Rectal smooth muscle tissue (tissue), 1 donor: ENCODE data around the gene MCU.
"Not testable (repeated sequence)": the region's sequence is repeated elsewhere in the genome, so short reads cannot be mapped to it uniquely, and the experiment has no call there.

Experiments
- H3K27ac ChIP-seq: one replicate; pipeline ENCODE4 v1.7.0; 2013; ENCODE audit warnings: low read depth, low read length, inconsistent platforms
- H3K27me3 ChIP-seq: one replicate; pipeline ENCODE4 v1.7.0; 2013; ENCODE audit warnings: low read length; ENCODE audit not compliant: control insufficient read depth, insufficient read depth
- H3K36me3 ChIP-seq: one replicate; pipeline ENCODE4 v1.7.0; 2013; ENCODE audit warnings: low read length; ENCODE audit not compliant: control insufficient read depth, insufficient read depth
- H3K4me1 ChIP-seq: one replicate; pipeline ENCODE4 v1.7.0; 2013; ENCODE audit warnings: low read length; ENCODE audit not compliant: control insufficient read depth, insufficient read depth
- H3K4me3 ChIP-seq: one replicate; pipeline ENCODE4 v1.7.0; 2013; ENCODE audit warnings: low read length
- H3K9ac ChIP-seq: one replicate; pipeline ENCODE4 v1.7.0; 2013; ENCODE audit warnings: low read length

Gene MCU

GRCh38 chr10:72691863-72692743, at the start of gene MCU:
TSS of gene MCU (plus strand) at chr10:72692143. CDS start at chr10:72692152, 9 bp downstream.
- H3K4me1 ChIP-seq = peaks cover 25% of the 10 kb centered on the region

GRCh38 chr10:72642318-72642717, 49.6 kb upstream of the MCU start:
- Histone ChIP-seq H3K4me3 (no peak overlapping the region), H3K4me1 (peaks cover 2% of the 10 kb centered on the region), H3K27ac (no peak overlapping the region), H3K36me3 (no peaks in the 10 kb centered on the region), H3K9ac (no peak overlapping the region), H3K27me3 (no peaks in the 10 kb centered on the region)

More at GRCh38 chr10:72691863-72692743, at the start of gene MCU:
- Histone ChIP-seq H3K36me3 (no peaks in the 10 kb centered on the region), H3K9ac (peak within 1 kb of the TSS; percentile 59), H3K4me3 (peak within 1 kb of the TSS; percentile 93), H3K27me3 (no peaks in the 10 kb centered on the region), H3K27ac (peak within 1 kb of the TSS; percentile 85)

GRCh38 chr10:72645263-72645858, 46.6 kb upstream of the MCU start:
- Histone ChIP-seq H3K9ac (no peak overlapping the region), H3K27ac (no peak overlapping the region), H3K36me3 (no peaks in the 10 kb centered on the region), H3K27me3 (no peaks in the 10 kb centered on the region), H3K4me3 (no peak overlapping the region), H3K4me1 (no peaks in the 10 kb centered on the region)

GRCh38 chr10:72646971-72647370, 45.0 kb upstream of the MCU start:
- not testable (repeated sequence) for H3K4me3 ChIP-seq, H3K4me1 ChIP-seq, H3K36me3 ChIP-seq, H3K27me3 ChIP-seq, H3K9ac ChIP-seq, H3K27ac ChIP-seq

- Histone ChIP-seq H3K9ac (no peak overlapping the region), H3K36me3 (no peaks in the 10 kb centered on the region), H3K4me1 (no peaks in the 10 kb centered on the region), H3K27ac (no peak overlapping the region), H3K27me3 (no peaks in the 10 kb centered on the region), H3K4me3 (no peak overlapping the region)
Observed at GRCh38 chr10:72648301-72648700, 43.6 kb upstream of the MCU start.

GRCh38 chr10:72649291-72649690, 42.7 kb upstream of the MCU start:
- H3K36me3 ChIP-seq = no peaks in the 10 kb centered on the region
- no peak overlapping the region for H3K9ac ChIP-seq
- no peaks in the 10 kb centered on the region for H3K27me3 ChIP-seq
- H3K27ac ChIP-seq = no peak overlapping the region
- H3K4me3 ChIP-seq = no peak overlapping the region
- H3K4me1 ChIP-seq = no peaks in the 10 kb centered on the region

- H3K36me3 ChIP-seq = no peaks in the 10 kb centered on the region
- no peak overlapping the region for H3K27ac ChIP-seq
- H3K4me3 ChIP-seq = no peak overlapping the region
- H3K27me3 ChIP-seq = no peaks in the 10 kb centered on the region
- H3K4me1 ChIP-seq = no peaks in the 10 kb centered on the region
- H3K9ac ChIP-seq = no peak overlapping the region
Observed at GRCh38 chr10:72653383-72654096, 38.4 kb upstream of the MCU start.

- Histone ChIP-seq H3K27me3 (no peaks in the 10 kb centered on the region), H3K36me3 (no peaks in the 10 kb centered on the region)
Observed at GRCh38 chr10:72654720-72655119, 37.2 kb upstream of the MCU start.

GRCh38 chr10:72658696-72659400, 33.1 kb upstream of the MCU start:
- H3K9ac ChIP-seq = no peak overlapping the region
- H3K4me1 ChIP-seq = no peaks in the 10 kb centered on the region
- no peaks in the 10 kb centered on the region for H3K27me3 ChIP-seq
- no peaks in the 10 kb centered on the region for H3K36me3 ChIP-seq
- H3K4me3 ChIP-seq = no peak overlapping the region
- H3K27ac ChIP-seq = no peak overlapping the region

More at GRCh38 chr10:72654720-72655119, 37.2 kb upstream of the MCU start:
- no peaks in the 10 kb centered on the region for H3K4me1 ChIP-seq
- H3K9ac ChIP-seq = no peak overlapping the region
- H3K4me3 ChIP-seq = no peak overlapping the region
- H3K27ac ChIP-seq = no peak overlapping the region

GRCh38 chr10:72659694-72660093, 32.2 kb upstream of the MCU start:
- H3K27me3 ChIP-seq = no peaks in the 10 kb centered on the region
- no peak overlapping the region for H3K9ac ChIP-seq
- no peak overlapping the region for H3K27ac ChIP-seq
- H3K4me3 ChIP-seq = no peak overlapping the region
- no peaks in the 10 kb centered on the region for H3K36me3 ChIP-seq
- no peaks in the 10 kb centered on the region for H3K4me1 ChIP-seq

GRCh38 chr10:72660220-72660619, 31.7 kb upstream of the MCU start:
- no peaks in the 10 kb centered on the region for H3K27me3 ChIP-seq
- no peak overlapping the region for H3K4me3 ChIP-seq
- H3K4me1 ChIP-seq = no peaks in the 10 kb centered on the region
- H3K27ac ChIP-seq = no peak overlapping the region
- no peak overlapping the region for H3K9ac ChIP-seq
- H3K36me3 ChIP-seq = no peaks in the 10 kb centered on the region

- Histone ChIP-seq H3K4me1 (no peaks in the 10 kb centered on the region), H3K27ac (no peak overlapping the region), H3K27me3 (no peaks in the 10 kb centered on the region), H3K4me3 (no peak overlapping the region), H3K9ac (no peak overlapping the region), H3K36me3 (no peaks in the 10 kb centered on the region)
Observed at GRCh38 chr10:72661431-72661830, 30.5 kb upstream of the MCU start.
